OCI-LY7 (cell line): ENCODE measurements around the gene ATG4A. TPM values are rescaled to one million over a fixed set of nuclear protein-coding genes. Genes with fewer than 3 reads are reported as not detected.

Experiments
- BruUV-seq: library from RNA; stranded (reverse); fragments of 400-500 nt; replicated peaks from 2 replicates; lab custom pipeline; 2021; lab: Mats Ljungman, UMichigan
- CTCF ChIA-PET: fragments of 300-600 bp; sonication (Branson Sonifier 250); formaldehyde crosslinking; loops from one replicate; lab custom pipeline; 2022; ENCODE audit warnings: antibody characterized with exemption; ENCODE audit not compliant: unreplicated experiment; lab: Charles Lee
- POLR2A ChIA-PET: fragments of 300-600 bp; sonication (Branson Sonifier 250); formaldehyde crosslinking; loops from one replicate; lab custom pipeline; 2022; ENCODE audit warnings: antibody characterized with exemption; lab: Charles Lee
- DNase-seq: peaks from one replicate; pipeline ENCODE4 v3.0.0-alpha.2; 2015; ENCODE audit warnings: low spot score
- H2AFZ ChIP-seq: fragments of 200-600 bp; sonication (generic), shearing (Covaris generic); 2 replicates; pipeline ENCODE4 v1.6.1; 2014; ENCODE audit warnings: mild to moderate bottlenecking, antibody characterized with exemption, low read length, moderate library complexity
- H3K27ac ChIP-seq: fragments of 200-600 bp; sonication (generic); 2 replicates; pipeline ENCODE4 v1.5.1; 2014; ENCODE audit warnings: mixed run types, low read depth, mild to moderate bottlenecking, moderate library complexity, low read length, inconsistent platforms; ENCODE audit not compliant: poor library complexity, severe bottlenecking
- H3K36me3 ChIP-seq: fragments of 200-600 bp; sonication (generic); 2 replicates; pipeline ENCODE4 v1.6.1; 2014; ENCODE audit warnings: mild to moderate bottlenecking, antibody characterized with exemption, low read length, moderate library complexity, mixed read lengths; ENCODE audit not compliant: insufficient read depth
- H3K4me1 ChIP-seq: fragments of 200-600 bp; sonication (generic); 2 replicates; pipeline ENCODE4 v1.5.1; 2014; ENCODE audit warnings: mild to moderate bottlenecking, low read length; ENCODE audit not compliant: insufficient read depth, poor library complexity, severe bottlenecking
- H3K4me2 ChIP-seq: fragments of 200-600 bp; sonication (generic); 2 replicates; pipeline ENCODE4 v1.6.1; 2014; ENCODE audit warnings: mild to moderate bottlenecking, low read length
- H3K4me3 ChIP-seq: fragments of 200-600 bp; sonication (generic); 2 replicates; pipeline ENCODE4 v1.5.1; 2014; ENCODE audit warnings: mild to moderate bottlenecking, low read depth, low read length; ENCODE audit not compliant: poor library complexity, severe bottlenecking
- H3K79me2 ChIP-seq: fragments of 200-600 bp; sonication (generic); 2 replicates; pipeline ENCODE4 v1.6.1; 2016; ENCODE audit warnings: low read depth, mild to moderate bottlenecking, low read length, moderate library complexity, mixed read lengths; ENCODE audit not compliant: insufficient read depth
- H3K9me2 ChIP-seq: fragments of 200-600 bp; sonication (generic); 2 replicates; pipeline ENCODE4 v1.6.1; 2016; ENCODE audit warnings: mild to moderate bottlenecking, low read length, mixed read lengths; ENCODE audit not compliant: insufficient read depth
- H3K9me3 ChIP-seq: fragments of 200-600 bp; sonication (generic); 2 replicates; pipeline ENCODE4 v1.6.1; 2014; ENCODE audit warnings: mild to moderate bottlenecking, mixed run types, low read length, mixed read lengths
- H4K20me1 ChIP-seq: fragments of 200-600 bp; sonication (generic); 2 replicates; pipeline ENCODE4 v1.6.1; 2014; ENCODE audit warnings: mild to moderate bottlenecking, antibody characterized with exemption, low read length, moderate library complexity, mixed read lengths; ENCODE audit not compliant: insufficient read depth
- EZH2phosphoT487 ChIP-seq: fragments of 200-600 bp; sonication (generic); IDR thresholded peaks from 2 replicates; pipeline ENCODE4 v1.6.1; 2018; ENCODE audit warnings: low read depth, borderline replicate concordance, mild to moderate bottlenecking, mixed run types, antibody characterized with exemption, low read length, moderate library complexity, mixed read lengths
- intact Hi-C: fragments of 100-400 bp; cut with micrococcal nuclease; formaldehyde crosslinking; loops from one replicate; pipeline ENCODE4 v1.10.0; 2022; ENCODE audit not compliant: unreplicated experiment
- total RNA-seq, 2 experiments: library from RNA; depleted of rRNA in 1 of 2; stranded (reverse); fragments of >200 nt in 1 of 2; shearing (Covaris generic) in 1 of 2; gene quantifications; 2 replicates each; pipeline ENCODE4 v1.2.3, GENCODE V29; 2014 to 2022
- TF ChIP-seq, protein P1 (sequence below): fragments of 200-600 bp; sonication (generic); conservative IDR thresholded peaks from 2 replicates; pipeline ENCODE4 v1.5.1; 2014; ENCODE audit warnings: mild to moderate bottlenecking, antibody characterized with exemption, low read length, moderate library complexity, mixed read lengths

ATG4A gene
- total RNA-seq, 2 experiments from 2014 or later = 9.9 to 14.7 TPM

DNA sequence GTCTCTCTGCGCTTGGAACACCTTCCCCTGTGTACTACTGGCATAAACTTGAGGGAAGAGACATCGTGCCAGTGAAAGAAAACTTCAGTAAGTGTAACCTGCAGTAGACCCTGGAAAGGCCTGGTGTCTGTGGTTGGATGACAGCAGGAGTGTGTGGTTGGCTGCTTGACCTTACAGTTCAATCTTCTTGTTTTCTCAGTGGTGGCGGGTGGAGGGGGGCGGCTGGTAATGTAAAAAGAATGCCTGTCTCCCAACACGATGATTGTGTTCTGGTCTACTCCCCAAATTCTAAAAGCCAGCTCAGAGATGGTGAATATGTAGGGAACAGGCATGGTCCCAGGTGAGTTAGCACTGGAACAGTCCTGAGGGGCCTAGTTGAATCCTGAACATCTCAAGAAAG, 18.8 kb upstream of the ATG4A start:
- TF ChIP-seq EZH2phosphoT487 = no peak
- TF ChIP-seq, protein P1, sequence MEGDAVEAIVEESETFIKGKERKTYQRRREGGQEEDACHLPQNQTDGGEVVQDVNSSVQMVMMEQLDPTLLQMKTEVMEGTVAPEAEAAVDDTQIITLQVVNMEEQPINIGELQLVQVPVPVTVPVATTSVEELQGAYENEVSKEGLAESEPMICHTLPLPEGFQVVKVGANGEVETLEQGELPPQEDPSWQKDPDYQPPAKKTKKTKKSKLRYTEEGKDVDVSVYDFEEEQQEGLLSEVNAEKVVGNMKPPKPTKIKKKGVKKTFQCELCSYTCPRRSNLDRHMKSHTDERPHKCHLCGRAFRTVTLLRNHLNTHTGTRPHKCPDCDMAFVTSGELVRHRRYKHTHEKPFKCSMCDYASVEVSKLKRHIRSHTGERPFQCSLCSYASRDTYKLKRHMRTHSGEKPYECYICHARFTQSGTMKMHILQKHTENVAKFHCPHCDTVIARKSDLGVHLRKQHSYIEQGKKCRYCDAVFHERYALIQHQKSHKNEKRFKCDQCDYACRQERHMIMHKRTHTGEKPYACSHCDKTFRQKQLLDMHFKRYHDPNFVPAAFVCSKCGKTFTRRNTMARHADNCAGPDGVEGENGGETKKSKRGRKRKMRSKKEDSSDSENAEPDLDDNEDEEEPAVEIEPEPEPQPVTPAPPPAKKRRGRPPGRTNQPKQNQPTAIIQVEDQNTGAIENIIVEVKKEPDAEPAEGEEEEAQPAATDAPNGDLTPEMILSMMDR = no peak
- H3K9me2 ChIP-seq = no peaks in the 10 kb centered on the region
- POLR2A ChIA-PET = no interaction called here
- no peak overlapping the region for H3K4me2 ChIP-seq
- no peaks in the 10 kb centered on the region for H4K20me1 ChIP-seq
- no peaks in the 10 kb centered on the region for H3K4me1 ChIP-seq
- H2AFZ ChIP-seq = no peak overlapping the region
- no peak for DNase-seq
- no peak overlapping the region for H3K27ac ChIP-seq
- intact Hi-C loops = loop anchor here (1.0 to 10.0 kb wide), 2 partner anchors 52 to 298 kb away; partner anchors contain the start of genes NCBP2L and TSC22D3
- H3K4me3 ChIP-seq = no peak overlapping the region
- CTCF ChIA-PET = no interaction called here
- H3K79me2 ChIP-seq = no peaks in the 10 kb centered on the region
- no peaks in the 10 kb centered on the region for H3K9me3 ChIP-seq
- no TSS peak for BruUV-seq
- no peaks in the 10 kb centered on the region for H3K36me3 ChIP-seq

DNA sequence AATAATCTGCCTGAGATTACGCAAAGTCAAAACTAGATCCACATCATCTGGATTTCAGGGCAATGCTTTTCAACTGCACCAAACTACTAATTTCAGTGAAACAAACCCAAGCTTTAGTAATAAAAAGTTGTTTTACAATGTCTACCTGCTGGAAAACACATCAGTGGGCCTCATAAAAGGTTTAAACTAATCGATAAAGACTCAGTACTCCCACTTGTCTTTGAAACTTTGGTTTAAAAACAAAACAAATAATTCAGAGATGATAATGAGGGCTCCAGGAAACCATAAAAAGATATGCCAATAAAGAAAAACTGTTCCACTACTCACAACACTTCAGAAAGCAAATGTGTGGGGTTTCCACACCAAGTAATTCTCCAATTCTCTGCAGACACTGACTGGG, 10.5 kb upstream of the ATG4A start:
- CTCF ChIA-PET = no interaction called here
- Histone ChIP-seq H2AFZ (no peak overlapping the region), H3K36me3 (peaks cover 12% of the 10 kb centered on the region; the same call in 1 of the 2 replicates), H3K9me2 (no peaks in the 10 kb centered on the region), H3K4me3 (no peak overlapping the region), H3K79me2 (no peaks in the 10 kb centered on the region), H3K4me2 (no peak overlapping the region), H3K27ac (no peak overlapping the region), H3K4me1 (no peaks in the 10 kb centered on the region), H3K9me3 (no peaks in the 10 kb centered on the region), H4K20me1 (no peaks in the 10 kb centered on the region)
- BruUV-seq = no TSS peak
- TF ChIP-seq, protein P1 = no peak
- no peak for TF ChIP-seq EZH2phosphoT487
- intact Hi-C loops = no loop called here
- no peak for DNase-seq
- POLR2A ChIA-PET = no interaction called here

DNA sequence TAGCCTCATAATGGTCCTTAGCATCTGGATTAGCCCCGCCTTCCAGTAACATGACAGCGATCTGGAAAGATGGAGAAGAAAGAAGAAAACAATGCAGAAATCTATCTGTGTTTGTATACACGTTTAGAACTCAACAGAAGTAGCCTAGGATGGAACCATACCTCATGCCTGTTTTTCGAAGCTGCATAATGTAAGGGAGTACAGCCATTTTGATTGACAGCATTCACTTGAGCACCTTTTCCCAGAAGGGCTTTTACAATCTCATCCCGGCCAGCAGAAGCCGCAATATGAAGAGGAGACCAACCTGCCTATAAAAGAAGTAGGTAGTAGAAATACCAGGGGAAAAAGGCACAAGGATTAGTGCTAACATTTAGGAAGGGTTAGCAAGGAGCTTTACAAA, 3.8 kb upstream of the ATG4A start:
- peaks cover 33% of the 10 kb centered on the region for H3K36me3 ChIP-seq
- POLR2A ChIA-PET = no interaction called here
- TF ChIP-seq, protein P1 = no peak
- no peak for TF ChIP-seq EZH2phosphoT487
- H3K27ac ChIP-seq = no peak overlapping the region
- no peak overlapping the region for H2AFZ ChIP-seq
- no peak overlapping the region for H3K4me2 ChIP-seq
- no peaks in the 10 kb centered on the region for H3K9me3 ChIP-seq
- intact Hi-C loops = no loop called here
- CTCF ChIA-PET = no interaction called here
- no TSS peak for BruUV-seq
- DNase-seq = no peak
- H4K20me1 ChIP-seq = no peaks in the 10 kb centered on the region
- no peak overlapping the region for H3K4me3 ChIP-seq
- peaks cover 5% of the 10 kb centered on the region for H3K4me1 ChIP-seq
- peaks cover 24% of the 10 kb centered on the region for H3K79me2 ChIP-seq
- H3K9me2 ChIP-seq = no peaks in the 10 kb centered on the region
